ENCODE measurements around the gene SEMA3C.

Gene SEMA3C

GRCh38 chr7:80870813-80871212 is 48.0 kb downstream of the SEMA3C start (continued):
- TF ChIP-seq ZNF26 (tag by site-specific recombination; IDR thresholded peaks at IDR 0.05), result no peak
- no peak for TF ChIP-seq HOXA7 (CRISPR knock-in tag; IDR thresholded peaks at IDR 0.05; ENCODE audit: borderline replicate concordance)
- no peak for TF ChIP-seq ZNF121 (tag by site-specific recombination; IDR thresholded peaks at IDR 0.05)
- TF ChIP-seq ZBTB49 (tag by site-specific recombination; IDR thresholded peaks at IDR 0.05; ENCODE audit: low read depth), result no peak
- TF ChIP-seq ZNF426 (tag by site-specific recombination; IDR thresholded peaks at IDR 0.05), result no peak
- no peak for TF ChIP-seq ZNF280D (tag by site-specific recombination; IDR thresholded peaks at IDR 0.05)
- TF ChIP-seq ZNF248 (tag by site-specific recombination; IDR thresholded peaks at IDR 0.05), result no peak
- no peak for TF ChIP-seq ZNF488 (tag by site-specific recombination; IDR thresholded peaks at IDR 0.05)
- TF ChIP-seq ZNF521 (tag by site-specific recombination; IDR thresholded peaks at IDR 0.05), result no peak
- no peak for TF ChIP-seq ZNF311 (tag by site-specific recombination; IDR thresholded peaks at IDR 0.05; ENCODE audit: borderline replicate concordance)
- TF ChIP-seq ZNF19 (tag by site-specific recombination; IDR thresholded peaks at IDR 0.05; ENCODE audit: low read depth), result no peak
- no peak for TF ChIP-seq ZNF223 (tag by site-specific recombination; IDR thresholded peaks at IDR 0.05)
- TF ChIP-seq ZNF664 (tag by site-specific recombination; IDR thresholded peaks at IDR 0.05), result no peak
- TF ChIP-seq INSM2 (tag by site-specific recombination; IDR thresholded peaks at IDR 0.05), result peak; percentile 79; the same call in 1 of the 2 replicates
- TF ChIP-seq ZNF792 (tag by site-specific recombination; IDR thresholded peaks at IDR 0.05), result no peak
- TF ChIP-seq ZNF785 (tag by site-specific recombination; IDR thresholded peaks at IDR 0.05), result no peak
- no peak for TF ChIP-seq OVOL3 (tag by site-specific recombination; IDR thresholded peaks at IDR 0.05)
- TF ChIP-seq ZNF391 (tag by site-specific recombination; IDR thresholded peaks at IDR 0.05; ENCODE audit: borderline replicate concordance, low read depth), result no peak
- TF ChIP-seq ZNF174 (tag by site-specific recombination; IDR thresholded peaks at IDR 0.05), result no peak
- no peak for TF ChIP-seq ZSCAN23 (tag by site-specific recombination; IDR thresholded peaks at IDR 0.05)
- TF ChIP-seq CTCF (tag by site-specific recombination; IDR thresholded peaks at IDR 0.05), result no peak
- no peak for TF ChIP-seq ZNF416 (tag by site-specific recombination; IDR thresholded peaks at IDR 0.05)
- TF ChIP-seq ZNF626 (tag by site-specific recombination; IDR thresholded peaks at IDR 0.05), result no peak
- no peak for TF ChIP-seq ZNF292 (tag by site-specific recombination; IDR thresholded peaks at IDR 0.05; ENCODE audit: borderline replicate concordance, low read depth)
- no peak for TF ChIP-seq ZNF776 (tag by site-specific recombination; IDR thresholded peaks at IDR 0.05; ENCODE audit: borderline replicate concordance)
- TF ChIP-seq ZBTB6 (tag by site-specific recombination; IDR thresholded peaks at IDR 0.05), result no peak
- TF ChIP-seq WT1 (tag by site-specific recombination; IDR thresholded peaks at IDR 0.05), result peak; percentile 59
